Measurements from ENCODE around the gene C6.
A peak's percentile ranks its signal among the peaks of the same experiment; 100 is the strongest.

The C6 gene

DNA sequence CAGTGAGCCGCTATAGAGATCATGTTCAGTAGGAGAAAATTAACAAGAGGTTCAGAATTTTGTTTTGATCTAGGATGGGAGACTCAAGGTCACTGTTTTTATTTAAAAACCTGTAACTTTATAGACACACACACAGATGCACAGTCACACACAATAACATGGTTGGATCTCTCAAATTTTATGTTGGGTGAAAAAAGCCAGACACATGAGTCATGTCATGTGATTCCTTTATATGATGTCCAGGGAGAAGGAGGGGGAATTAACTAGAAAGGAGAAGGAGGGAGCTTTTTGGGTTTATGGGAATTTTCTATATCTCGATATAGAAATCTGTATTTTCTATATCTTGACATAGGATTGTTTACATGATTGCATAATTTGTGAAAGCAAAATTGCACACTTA is 17.1 kb downstream of the C6 start:
- no peak for DNase-seq

DNA sequence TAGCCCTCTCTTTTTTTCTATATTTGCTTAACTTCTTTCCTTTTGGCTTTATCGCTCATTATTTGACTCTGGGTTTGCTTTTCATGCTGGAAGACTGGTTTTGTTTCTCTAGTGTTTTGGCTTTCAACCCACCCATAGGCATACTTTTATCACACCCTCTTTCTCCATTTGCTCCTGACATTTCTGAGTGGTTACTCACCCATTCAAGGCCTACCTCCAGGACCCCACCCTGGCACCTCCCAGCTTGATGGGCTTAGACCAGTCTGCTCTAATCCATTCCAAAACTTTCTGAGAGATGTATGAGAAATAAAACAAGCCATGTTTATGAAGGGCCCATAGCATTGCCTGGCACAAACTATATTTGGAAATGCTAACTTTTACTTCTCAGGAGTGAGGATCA is 18.1 kb downstream of the C6 start:
- no peak for DNase-seq

- no peak for DNase-seq
Measured at GRCh38 chr5:41194339-41194738, 19.0 kb downstream of the C6 start.

- peak; percentile 20 for DNase-seq
Measured at GRCh38 chr5:41193456-41194205, 19.7 kb downstream of the C6 start.

DNA sequence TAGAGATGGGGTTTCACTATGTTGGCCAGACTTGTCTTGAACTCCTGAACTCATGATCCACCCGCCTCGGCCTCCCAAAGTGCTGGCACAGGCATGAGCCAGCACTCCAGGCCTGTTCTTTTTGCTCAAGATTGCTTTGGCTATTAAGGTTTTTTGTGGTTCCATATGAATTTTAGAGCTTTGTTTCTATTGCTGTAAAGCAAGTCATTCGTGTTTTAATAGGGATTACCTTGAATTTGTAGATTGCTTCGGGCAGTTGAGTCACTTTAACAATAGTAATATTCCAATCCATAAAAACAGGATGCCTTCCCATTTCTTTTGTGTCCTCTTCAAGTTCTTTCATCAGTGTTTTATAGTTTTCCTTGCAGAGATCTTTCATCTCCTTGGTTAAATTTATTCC is 22.1 kb downstream of the C6 start:
- no peak for DNase-seq

DNA sequence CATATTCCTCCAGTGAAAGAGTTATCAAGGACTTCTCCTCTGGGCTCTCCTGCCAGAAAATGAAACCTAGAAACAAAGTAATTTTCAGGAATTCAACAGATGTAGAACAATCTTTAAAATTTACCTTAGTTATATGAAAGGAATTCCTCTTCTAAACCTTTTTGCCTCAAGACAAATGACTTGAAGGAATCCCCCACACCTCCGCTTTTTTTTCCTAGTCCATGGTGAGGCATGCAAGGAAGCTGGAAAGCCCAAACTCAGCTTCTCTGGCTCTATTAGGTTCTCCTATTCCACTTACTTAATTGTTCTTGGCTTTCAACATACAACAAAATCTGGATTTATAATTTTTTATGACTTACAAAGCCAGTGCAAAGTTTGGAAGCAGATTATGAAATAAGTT is 27.2 kb downstream of the C6 start:
- DNase-seq, result no peak

GRCh38 chr5:41183331-41183730 is 30.0 kb downstream of the C6 start:
- DNase-seq, result peak; percentile 22

- DNase-seq, result no peak
Measured at GRCh38 chr5:41182666-41183065, 30.7 kb downstream of the C6 start.

DNA sequence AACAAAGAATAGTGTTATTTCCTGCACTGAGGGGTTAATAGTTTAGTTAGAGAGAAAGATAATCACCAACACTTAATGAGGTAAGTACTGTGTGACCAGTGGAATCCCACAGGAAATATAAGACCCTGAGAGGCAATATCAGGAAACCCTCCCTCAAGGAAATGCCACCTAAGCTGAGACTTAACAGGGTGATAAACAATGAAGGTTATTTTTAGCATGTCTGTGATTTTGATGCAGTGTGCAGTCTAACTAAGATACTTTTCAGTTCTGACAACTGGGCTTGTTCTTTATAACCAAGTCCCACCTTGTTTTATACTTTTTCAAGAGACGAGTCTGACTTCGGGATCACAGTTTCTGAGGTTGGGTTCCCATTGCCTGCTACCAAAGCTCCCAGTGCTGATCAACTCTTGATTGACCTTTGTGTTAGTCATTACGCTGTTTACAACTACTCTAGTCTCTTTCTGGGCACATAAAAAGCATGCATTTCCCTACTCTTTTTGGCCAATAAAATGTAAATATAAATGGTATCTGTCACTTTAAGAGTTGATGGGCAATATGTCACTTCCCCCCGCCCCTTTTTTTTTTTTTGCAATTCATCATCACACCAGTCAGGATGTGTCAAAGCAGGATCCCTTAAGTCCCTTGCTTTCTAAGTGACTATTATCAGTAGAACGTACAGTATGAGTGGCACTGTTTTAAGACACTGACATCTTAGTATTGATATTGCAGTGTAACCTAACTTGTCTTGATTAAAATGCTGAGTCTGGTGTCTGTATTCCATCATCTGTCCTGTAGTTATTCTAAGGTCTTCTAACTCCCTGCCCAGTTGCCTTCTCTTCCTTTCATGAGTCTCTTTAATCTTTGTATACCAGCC is 31.4 kb downstream of the C6 start:
- no peak for DNase-seq

- DNase-seq, result peak; percentile 73
Measured at GRCh38 chr5:41176952-41177351, 36.4 kb downstream of the C6 start.

DNA sequence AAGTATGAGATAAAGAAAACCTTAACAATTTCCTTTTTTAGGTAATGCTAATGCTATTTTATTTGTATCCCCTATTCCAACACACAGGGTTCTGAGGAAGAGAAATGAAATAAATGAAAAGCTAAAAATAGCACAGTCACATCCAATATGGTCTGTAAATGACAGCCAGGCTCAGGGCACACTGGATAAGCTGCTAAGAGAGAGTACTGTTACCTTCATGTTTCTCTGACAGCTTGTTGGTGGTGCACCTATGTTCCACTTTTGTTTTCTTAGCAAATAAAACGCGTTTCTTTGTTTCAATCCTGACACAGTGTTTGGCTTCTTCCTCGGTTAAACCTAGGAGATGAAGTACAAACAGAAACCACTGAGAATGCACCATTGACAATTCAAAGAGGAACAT is 41.3 kb downstream of the C6 start:
- DNase-seq, result no peak

DNA sequence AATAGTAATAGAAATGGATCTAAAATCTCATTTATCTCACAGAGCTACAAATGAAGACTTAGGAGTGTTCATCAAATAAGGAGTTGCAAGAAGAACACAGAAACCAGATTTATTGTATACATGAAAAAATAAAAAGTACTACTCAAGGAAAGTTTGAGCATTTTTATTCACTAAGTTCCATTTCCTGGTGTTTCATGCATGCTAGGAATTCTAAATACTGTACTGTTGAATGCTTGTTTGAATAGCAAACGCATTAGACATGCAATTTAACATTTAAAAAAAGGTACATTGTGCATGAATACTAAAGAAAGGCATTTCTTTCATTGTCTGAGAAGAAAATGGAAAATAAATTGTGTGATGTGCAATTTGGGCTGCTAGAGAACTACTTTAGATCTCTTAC is 52.1 kb downstream of the C6 start:
- DNase-seq, result peak; percentile 57

DNA sequence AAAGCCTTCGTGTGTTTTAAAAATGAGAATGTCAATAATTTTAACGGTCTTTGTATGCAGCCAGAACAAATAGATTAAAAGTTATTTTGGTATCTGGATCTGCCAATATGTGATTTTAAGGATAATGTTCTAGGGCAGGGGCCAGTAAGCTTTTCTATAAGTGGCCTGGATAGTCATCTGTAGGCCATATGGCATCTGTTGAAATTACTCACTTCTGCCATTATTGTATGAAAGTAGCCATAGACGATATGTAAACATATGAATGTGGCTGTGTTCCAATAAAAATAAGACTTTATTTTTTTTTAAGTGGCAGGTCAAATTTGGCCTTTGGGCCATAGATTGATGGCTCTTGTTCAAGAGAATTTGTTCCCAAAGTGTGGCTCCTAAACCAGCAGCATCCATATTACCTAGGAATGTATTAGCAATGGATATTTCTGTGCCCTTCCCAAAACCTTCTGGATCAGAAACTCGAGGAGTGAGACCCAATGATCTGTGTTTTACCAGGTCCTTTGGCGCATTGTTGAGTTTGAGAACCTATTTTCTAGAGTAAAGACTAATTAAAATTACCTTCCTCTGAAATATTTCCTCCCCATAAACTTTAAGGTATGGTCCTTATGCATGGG is 55.9 kb downstream of the C6 start:
- peak; percentile 64 for DNase-seq

- peak; percentile 82 for DNase-seq
Measured at GRCh38 chr5:41156739-41157138, 56.6 kb downstream of the C6 start.

DNA sequence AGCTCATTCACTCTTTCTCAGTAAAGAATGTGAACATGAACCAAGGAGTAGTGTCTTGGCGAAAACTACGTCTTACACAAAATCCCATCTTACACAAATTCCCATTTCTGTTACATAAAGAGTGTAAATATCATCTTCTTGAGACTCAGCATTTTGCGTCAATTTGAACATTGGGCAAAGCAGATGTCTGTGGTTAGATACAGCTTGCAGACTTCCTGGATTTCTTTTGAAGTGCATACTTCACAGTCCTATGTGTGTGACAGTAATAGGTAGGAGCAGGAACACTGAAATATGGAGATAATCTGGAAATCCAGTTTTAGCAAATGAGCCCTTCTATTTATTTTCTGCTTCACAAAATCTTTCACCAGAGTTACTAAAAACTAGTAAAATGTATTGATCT is 58.8 kb downstream of the C6 start:
- no peak for DNase-seq

- no peak for DNase-seq
Measured at GRCh38 chr5:41151564-41151963, 61.8 kb downstream of the C6 start.

- DNase-seq, result no peak
Measured at GRCh38 chr5:41148448-41148847, 64.9 kb downstream of the C6 start.

DNA sequence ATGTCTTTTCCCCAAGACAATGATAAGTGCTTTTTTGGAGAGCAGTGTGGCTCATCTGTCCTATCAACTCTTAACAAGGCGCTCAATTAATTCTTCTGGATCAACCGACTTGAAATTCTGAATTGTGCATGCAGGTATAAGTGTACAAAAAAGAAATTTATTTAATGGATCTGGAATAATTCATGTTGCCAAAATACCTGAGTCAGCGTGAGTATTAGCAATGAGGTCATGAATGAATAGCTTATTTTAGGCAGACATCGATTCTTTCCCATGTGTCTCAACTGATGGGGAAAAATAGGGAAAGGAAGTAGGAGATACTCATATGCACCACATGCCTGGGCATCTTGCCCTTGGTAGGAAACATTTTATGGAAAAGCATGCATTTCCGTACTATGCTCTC is 68.0 kb downstream of the C6 start:
- no peak for DNase-seq

DNA sequence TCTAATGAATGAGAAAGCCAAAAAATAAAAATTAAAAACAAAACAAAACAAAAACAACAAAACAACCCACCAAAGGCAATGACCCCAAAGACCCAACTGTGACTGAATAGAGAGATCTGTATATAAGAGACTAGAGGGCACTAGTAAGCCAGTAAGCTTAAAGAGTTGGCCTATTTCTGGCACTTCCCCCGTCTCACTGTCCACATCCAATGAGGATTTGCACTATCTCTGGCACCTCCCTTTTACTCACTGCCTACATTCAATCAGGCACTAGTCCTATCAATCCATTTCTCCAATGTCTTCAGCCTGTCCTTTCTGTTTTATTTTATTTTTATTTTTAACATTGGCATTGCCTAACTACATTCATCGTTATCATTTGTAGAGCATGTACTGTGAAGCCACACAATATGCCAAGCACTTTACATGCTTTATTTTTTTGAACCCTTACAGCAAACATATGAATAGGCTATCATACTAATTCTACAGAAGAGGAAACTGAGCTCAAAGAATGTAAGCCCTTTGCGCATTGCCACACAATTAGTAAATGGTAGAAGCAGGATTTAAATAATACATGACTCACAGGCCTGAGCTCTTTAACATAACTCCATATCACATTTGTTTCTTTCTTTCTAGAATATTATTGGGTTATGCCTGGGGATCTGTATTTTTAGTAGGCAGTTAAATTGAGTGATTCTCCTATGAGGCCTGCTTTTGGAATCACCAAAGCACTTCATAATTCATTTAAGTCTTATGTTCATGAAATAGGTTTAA is 70.0 kb downstream of the C6 start:
- DNase-seq, result peak; percentile 10

DNA sequence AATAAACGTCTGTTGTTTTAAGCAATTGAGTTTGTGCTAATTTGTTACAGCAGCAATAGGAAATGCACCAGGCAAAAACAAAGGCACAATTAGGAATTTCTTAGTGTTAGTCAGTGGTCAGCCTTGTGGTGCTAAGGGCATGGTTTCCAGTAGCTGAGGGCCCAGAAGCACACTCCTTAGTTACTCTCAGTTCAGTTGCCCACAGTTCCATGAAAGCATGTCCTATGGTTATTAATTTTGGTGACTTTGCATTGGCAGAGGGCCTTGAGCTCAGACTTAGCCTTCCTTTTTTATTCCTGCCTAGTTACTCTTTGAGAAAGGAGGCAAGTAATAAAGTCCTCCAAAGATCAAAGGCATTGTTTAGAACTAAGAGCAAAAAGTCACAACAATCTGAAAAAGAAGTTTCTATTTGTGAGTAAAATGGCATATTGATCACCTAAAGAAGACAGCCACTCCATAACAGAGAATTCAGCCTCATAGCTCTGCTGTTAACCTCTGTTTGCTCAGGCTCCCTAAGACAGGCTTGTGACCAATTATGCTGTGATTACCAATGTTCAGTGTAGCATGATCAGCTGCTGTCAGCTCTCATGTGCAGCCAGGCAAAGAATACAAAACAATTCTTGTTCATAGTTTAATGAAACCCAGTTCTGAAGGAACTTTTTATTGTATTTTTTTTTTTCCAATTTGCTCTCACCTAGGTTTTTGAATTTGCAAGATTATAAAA is 85.2 kb downstream of the C6 start:
- no peak for DNase-seq

GRCh38 chr5:41122459-41122858 is 90.9 kb downstream of the C6 start:
- no peak for DNase-seq

DNA sequence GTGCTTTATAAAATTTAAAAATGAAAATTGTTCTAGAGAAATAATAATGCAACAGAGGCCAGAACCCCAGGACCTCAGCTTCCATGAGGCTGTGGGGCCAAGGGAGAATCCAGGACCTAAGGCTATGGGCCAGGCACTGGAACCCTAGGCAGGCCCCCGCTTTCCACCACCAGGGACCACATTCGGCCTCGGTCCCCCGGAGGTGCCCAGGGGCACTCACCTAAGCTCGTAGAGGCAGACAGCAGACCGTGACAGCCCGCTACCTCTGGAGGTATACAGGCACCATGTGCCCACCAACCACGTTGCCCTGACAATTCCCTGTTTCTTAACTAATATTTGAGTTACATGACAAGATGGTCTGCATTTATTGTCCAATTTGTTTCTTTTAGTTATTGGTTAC is 92.7 kb downstream of the C6 start:
- DNase-seq, result no peak
